Bladder microvascular endothelial cell (primary cell): ENCODE measurements around the gene GLB1L. TPM values are rescaled to one million over a fixed set of nuclear protein-coding genes. Genes with fewer than 3 reads are reported as not detected.

ENCODE experiments used
- total RNA-seq: library from RNA; depleted of rRNA; stranded (reverse); fragments of >200 nt; gene quantifications from 2 replicates; pipeline ENCODE4 v1.2.3, GENCODE V29; 2014

The GLB1L gene
- total RNA-seq, result 4.2 and 6.6 TPM in 2 replicates

GRCh38 chr2:219245148-219245898 is at the start of gene GLB1L, which contains the start of gene STK16:
TSS of gene GLB1L (minus strand) at chr2:219245444. CDS start at chr2:219243573, 1,871 bp downstream.
TSS of gene STK16 (plus strand) at chr2:219245479. CDS start at chr2:219246000, 521 bp downstream.

DNA sequence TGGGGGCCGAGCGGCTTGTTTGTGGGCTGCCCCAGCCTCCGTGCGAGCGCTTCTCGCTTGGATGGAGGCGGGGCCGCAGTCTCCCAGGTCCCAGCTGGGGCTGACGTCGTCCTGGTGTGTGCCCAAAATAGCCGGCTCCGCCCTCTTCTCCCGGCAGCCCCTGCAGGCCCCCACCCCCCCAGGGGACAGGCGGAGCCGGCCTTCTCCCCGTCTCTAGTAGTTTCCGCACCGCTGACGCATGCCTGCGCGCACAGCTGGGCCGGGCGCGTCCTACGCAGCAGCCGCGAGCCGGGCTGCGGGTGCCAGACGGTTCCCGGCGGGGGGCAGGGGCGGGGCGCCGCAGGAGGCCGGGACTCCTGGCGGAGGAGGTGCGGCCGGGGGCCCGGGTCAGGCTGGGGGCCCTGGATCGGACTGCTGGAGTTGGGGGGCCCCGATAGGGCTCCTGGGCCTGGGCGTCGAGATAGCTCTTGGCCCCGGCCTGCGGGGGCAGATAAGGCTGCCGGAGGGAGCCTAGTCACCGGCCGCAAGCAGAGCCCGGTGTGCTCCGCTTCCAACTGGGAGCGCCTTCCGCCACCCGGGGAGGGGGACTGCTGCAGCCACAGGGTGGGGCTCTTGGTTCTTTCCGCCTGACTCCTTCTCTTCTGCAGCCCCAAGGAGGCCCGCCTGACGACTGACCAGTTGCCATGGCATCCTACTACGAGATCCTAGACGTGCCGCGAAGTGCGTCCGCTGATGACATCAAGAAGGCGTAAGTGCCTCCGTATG is 34.1 kb upstream of the GLB1L start, which contains the start of gene DNAJB2:
TSS of gene DNAJB2 (plus strand) at position 216 of the 765 bp plus-strand sequence. CDS start at position 684, 468 bp downstream.

DNA sequence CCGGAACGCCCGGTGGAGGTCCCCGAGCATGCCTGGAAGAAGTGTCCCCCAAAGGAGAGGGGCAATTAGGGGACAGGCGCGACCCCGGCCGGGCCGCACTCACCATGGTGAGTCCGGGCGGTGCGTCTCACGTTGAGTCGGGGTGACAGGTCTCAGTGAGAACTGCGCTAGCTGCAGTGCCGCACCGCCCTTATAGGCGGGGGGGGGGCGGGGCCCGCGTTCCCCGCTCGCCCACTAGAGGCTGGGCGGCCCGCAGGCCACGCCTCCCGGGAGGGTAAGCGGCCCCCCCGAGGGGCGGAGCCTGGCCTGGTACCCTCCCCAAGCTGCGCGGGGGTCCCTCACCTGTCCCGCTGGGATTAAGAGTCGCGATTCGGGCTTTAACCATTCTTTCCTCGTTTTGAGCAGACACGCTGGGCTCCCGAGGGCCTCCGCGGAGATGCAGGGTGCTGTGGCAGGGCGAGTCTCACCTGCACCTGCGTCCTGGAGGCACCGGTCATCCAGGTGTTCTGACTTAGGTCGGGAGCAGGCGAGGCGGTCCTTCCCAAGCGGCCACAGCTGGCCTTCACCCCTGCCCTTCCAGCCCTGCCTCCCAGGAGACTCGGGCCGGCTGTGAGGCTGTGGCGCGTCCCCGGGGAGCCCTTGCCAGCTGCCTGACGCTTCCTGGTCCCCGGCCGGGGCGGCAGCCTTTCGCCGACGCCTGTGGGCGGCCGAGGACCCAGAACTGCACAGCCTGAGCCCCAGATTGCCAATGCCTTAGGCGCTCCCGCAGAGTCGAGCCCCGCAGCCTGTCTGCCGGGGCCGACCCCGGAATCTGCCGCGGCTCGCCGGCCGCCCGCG is 8.7 kb upstream of the GLB1L start, which contains the start of gene TUBA4A:
TSS of gene TUBA4A (minus strand) at position 166 of the 837 bp plus-strand sequence. CDS start at position 106, 60 bp downstream.

DNA sequence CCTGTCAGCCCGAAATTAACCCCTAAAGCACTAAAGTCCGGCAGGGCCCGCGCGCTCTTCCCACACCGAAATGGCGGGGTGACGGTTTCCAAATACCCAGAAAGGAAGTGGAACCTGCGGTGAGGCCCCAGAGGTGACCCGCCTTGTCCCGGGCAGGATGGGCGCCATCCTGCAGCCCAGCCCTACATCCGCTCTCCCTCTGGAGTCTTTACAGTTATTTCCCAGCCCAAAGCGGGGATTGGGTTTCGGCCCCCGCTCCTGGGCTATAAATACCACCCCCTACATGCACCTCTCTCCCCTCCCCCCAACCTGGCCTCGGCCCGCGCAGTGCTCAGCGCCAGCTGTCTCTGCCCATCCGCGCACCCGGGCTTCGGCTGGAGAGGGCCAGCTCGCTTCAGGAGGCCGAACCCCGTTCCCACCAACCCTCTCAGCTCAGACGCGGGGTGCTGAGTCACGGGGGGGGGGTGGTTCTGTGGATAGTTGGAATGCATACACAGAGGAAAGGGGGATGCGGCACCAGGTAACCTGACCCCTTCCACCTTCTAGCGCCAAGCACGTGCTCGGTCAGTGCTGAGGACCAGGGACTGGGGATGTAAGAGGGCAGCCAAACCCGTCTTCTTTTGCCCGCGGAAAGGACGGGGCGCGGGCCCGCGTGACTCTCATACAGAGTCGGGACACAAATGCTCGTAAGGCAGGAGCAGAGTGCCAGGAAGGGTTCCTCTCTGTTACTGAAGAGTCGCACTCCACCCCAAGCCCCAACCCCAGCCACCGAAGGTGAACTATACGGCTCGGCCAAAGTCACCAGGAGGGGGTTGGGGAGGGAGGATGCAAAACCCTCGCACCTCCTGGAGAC is 7.9 kb upstream of the GLB1L start, which contains the start of gene TUBA4B:
TSS of gene TUBA4B (plus strand) at position 344 of the 853 bp plus-strand sequence. CDS start at position 509, 165 bp downstream.

GRCh38 chr2:219229305-219230058 is 15.8 kb downstream of the GLB1L start, which contains the start of the genes ANKZF1 and ATG9A:
TSS of gene ANKZF1 (plus strand) at chr2:219229806. CDS start at chr2:219230258, 452 bp downstream.
TSS of gene ATG9A (minus strand) at chr2:219229636. CDS start at chr2:219228024, 1,612 bp downstream.

GRCh38 chr2:219218732-219219701 is 26.2 kb downstream of the GLB1L start, which contains the start of gene ABCB6:
TSS of gene ABCB6 (minus strand) at chr2:219218958. CDS start at chr2:219218673, 285 bp downstream.

GRCh38 chr2:219206328-219207133 is 38.7 kb downstream of the GLB1L start, which contains the start of gene ZFAND2B:
TSS of gene ZFAND2B (plus strand) at chr2:219206782. CDS start at chr2:219206988, 206 bp downstream.

Other genes with a start within 250 kb of the GLB1L start
- not detected in 2 replicates for gene CFAP65, start 203.9 kb downstream of the GLB1L start, total RNA-seq
- gene IHH, start 184.5 kb downstream of the GLB1L start, total RNA-seq, result not detected in 2 replicates
- gene NHEJ1, start 84.6 kb downstream of the GLB1L start, total RNA-seq, result 14.9 and 24.1 TPM in 2 replicates
- 0.81 and 4.5 TPM in 2 replicates for gene SLC23A3, start 75.4 kb downstream of the GLB1L start, total RNA-seq
- 21.4 and 39.2 TPM in 2 replicates for gene CNPPD1, start 68.5 kb downstream of the GLB1L start, total RNA-seq
- gene RETREG2, start 67.2 kb downstream of the GLB1L start, total RNA-seq, result 49.7 TPM in 2 replicates
- gene ZFAND2B, start 38.7 kb downstream of the GLB1L start, total RNA-seq, result 21.0 and 22.2 TPM in 2 replicates
- 31.4 and 45.8 TPM in 2 replicates for gene ABCB6, start 26.5 kb downstream of the GLB1L start, total RNA-seq
- 36.8 and 60.8 TPM in 2 replicates for gene ATG9A, start 15.8 kb downstream of the GLB1L start, total RNA-seq
- gene ANKZF1, start 15.6 kb downstream of the GLB1L start, total RNA-seq, result 19.3 and 23.1 TPM in 2 replicates
- 16.5 and 21.8 TPM in 2 replicates for gene STK16, start within 50 bp of the GLB1L start, total RNA-seq
- gene TUBA4B, start 7.8 kb upstream of the GLB1L start, total RNA-seq, result not detected in 2 replicates
- 9.0 and 18.1 TPM in 2 replicates for gene TUBA4A, start 8.5 kb upstream of the GLB1L start, total RNA-seq
- 18.0 and 40.7 TPM in 2 replicates for gene DNAJB2, start 33.9 kb upstream of the GLB1L start, total RNA-seq
- 0.16 TPM in 1 of 2 replicates, not detected in the other for gene PTPRN, start 64.0 kb upstream of the GLB1L start, total RNA-seq
- not detected in 2 replicates for gene RESP18, start 87.3 kb upstream of the GLB1L start, total RNA-seq
- gene DNPEP, start 142.5 kb upstream of the GLB1L start, total RNA-seq, result 40.3 and 51.7 TPM in 2 replicates
- not detected in 2 replicates for gene DES, start 172.9 kb upstream of the GLB1L start, total RNA-seq
- gene SPEG, start 189.4 kb upstream of the GLB1L start, total RNA-seq, result 0.44 and 0.65 TPM in 2 replicates